Right lobe of liver (tissue), 4 donors: Measurements from ENCODE around the gene RAD54L.
A peak's percentile ranks its signal among the peaks of the same experiment; 100 is the strongest.

Experiments
- CTCF ChIP-seq, 4 donors: fragments of 200-600 bp in 3 of 4; fragments of 450-650 bp in 1 of 4; IDR thresholded peaks; one replicate each; pipeline versions ENCODE4 v1.5.1 to v1.8.0; 2016 to 2022; ENCODE audit warnings: antibody characterized with exemption in 4 of 4, mild to moderate bottlenecking in 2 of 4
- POLR2A ChIP-seq: fragments of 450-650 bp; IDR thresholded peaks from one replicate; pipeline ENCODE4 v1.6.1; 2017; ENCODE audit warnings: antibody characterized with exemption, mild to moderate bottlenecking
- donor health status: DM: no; HTN: no; CAD: no.
- donor health status: DM: no; HTN: no; CAD: no.
- donor health status: DM: no; HTN: yes; CAD: no.

- TF ChIP-seq POLR2A: no peak
- peak; percentile 24 to 52 (median 44) for TF ChIP-seq CTCF (IDR thresholded peaks at IDR 0.05)
Measured at GRCh38 chr1:46244656-46245371, 2.7 kb upstream of the RAD54L start.
